D721Med (cell line): ENCODE measurements around the gene PKP4.

Source experiments
- DNase-seq: peaks from one replicate; pipeline ENCODE4 v3.0.0; 2011; ENCODE audit warnings: low spot score; ENCODE audit not compliant: insufficient read length
- FAIRE-seq: peaks from 2 replicates; lab custom pipeline; 2011; peaks lifted over from hg19 to GRCh38; lab: Jason Lieb, UNC
- TF ChIP-seq, protein P1 (sequence below): IDR thresholded peaks from 2 replicates; pipeline ENCODE4 v1.5.1; 2012; ENCODE audit warnings: mild to moderate bottlenecking, control low read depth; ENCODE audit not compliant: insufficient read depth; ENCODE audit errors: missing control alignments

Gene PKP4, protein sequence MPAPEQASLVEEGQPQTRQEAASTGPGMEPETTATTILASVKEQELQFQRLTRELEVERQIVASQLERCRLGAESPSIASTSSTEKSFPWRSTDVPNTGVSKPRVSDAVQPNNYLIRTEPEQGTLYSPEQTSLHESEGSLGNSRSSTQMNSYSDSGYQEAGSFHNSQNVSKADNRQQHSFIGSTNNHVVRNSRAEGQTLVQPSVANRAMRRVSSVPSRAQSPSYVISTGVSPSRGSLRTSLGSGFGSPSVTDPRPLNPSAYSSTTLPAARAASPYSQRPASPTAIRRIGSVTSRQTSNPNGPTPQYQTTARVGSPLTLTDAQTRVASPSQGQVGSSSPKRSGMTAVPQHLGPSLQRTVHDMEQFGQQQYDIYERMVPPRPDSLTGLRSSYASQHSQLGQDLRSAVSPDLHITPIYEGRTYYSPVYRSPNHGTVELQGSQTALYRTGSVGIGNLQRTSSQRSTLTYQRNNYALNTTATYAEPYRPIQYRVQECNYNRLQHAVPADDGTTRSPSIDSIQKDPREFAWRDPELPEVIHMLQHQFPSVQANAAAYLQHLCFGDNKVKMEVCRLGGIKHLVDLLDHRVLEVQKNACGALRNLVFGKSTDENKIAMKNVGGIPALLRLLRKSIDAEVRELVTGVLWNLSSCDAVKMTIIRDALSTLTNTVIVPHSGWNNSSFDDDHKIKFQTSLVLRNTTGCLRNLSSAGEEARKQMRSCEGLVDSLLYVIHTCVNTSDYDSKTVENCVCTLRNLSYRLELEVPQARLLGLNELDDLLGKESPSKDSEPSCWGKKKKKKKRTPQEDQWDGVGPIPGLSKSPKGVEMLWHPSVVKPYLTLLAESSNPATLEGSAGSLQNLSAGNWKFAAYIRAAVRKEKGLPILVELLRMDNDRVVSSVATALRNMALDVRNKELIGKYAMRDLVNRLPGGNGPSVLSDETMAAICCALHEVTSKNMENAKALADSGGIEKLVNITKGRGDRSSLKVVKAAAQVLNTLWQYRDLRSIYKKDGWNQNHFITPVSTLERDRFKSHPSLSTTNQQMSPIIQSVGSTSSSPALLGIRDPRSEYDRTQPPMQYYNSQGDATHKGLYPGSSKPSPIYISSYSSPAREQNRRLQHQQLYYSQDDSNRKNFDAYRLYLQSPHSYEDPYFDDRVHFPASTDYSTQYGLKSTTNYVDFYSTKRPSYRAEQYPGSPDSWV

DNA sequence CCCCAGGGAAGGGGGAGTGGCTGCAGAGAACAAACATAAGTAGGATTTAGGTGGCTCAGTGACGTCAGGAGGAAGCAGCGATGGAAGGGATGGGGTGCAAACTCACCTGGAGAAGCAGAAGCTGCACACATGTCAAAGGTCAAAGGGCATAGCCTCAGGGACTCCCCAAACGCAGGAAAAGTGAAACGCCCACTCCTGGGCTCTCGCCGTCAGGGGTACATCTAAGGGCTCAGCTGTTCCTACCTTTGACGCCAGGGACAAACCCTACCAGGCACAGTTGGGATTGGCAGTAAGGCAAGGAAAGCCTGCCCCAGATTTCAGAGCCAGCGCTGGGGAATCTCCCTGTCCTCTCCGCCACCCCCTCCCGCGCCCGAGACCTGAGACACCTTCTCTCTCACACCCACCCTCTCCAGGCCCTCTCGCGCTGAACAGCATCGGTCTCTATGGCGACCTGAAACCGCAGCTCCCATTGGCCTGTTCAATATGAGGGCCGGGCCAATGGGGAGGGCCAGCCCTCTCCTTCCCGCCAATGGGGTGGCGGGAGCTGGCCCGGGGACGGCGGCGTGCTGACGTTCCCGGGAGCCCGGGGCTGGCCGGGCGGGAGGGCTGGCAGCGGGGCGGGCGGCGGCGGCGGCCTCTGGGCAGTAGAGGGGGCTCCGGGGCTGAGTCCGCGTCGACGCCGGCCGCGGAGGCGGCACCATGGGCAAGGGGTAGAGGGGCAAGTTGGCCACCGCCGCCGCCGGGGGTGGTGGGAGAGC is at the start of gene PKP4, which contains the start of gene CCDC148:
Gene PKP4, plus strand, starts transcription at position 644 of the 758 bp plus-strand sequence. CDS start 76,233 bp downstream, outside the sequence.
Gene CCDC148, minus strand, starts transcription at position 445 of the 758 bp plus-strand sequence. Its CDS starts 314 bp downstream, at position 131.
- TF ChIP-seq, protein P1, sequence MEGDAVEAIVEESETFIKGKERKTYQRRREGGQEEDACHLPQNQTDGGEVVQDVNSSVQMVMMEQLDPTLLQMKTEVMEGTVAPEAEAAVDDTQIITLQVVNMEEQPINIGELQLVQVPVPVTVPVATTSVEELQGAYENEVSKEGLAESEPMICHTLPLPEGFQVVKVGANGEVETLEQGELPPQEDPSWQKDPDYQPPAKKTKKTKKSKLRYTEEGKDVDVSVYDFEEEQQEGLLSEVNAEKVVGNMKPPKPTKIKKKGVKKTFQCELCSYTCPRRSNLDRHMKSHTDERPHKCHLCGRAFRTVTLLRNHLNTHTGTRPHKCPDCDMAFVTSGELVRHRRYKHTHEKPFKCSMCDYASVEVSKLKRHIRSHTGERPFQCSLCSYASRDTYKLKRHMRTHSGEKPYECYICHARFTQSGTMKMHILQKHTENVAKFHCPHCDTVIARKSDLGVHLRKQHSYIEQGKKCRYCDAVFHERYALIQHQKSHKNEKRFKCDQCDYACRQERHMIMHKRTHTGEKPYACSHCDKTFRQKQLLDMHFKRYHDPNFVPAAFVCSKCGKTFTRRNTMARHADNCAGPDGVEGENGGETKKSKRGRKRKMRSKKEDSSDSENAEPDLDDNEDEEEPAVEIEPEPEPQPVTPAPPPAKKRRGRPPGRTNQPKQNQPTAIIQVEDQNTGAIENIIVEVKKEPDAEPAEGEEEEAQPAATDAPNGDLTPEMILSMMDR: no peak
- no peak for FAIRE-seq
- DNase-seq: peak; percentile 36

GRCh38 chr2:158407031-158407430 is 49.7 kb upstream of the PKP4 start:
- no peak for FAIRE-seq
- TF ChIP-seq, protein P1: no peak
- DNase-seq: no peak

GRCh38 chr2:158410132-158410531 is 46.6 kb upstream of the PKP4 start:
- TF ChIP-seq, protein P1: no peak
- DNase-seq: no peak
- no peak for FAIRE-seq

GRCh38 chr2:158411748-158412147 is 45.0 kb upstream of the PKP4 start:
- FAIRE-seq (no peak), DNase-seq (no peak)
- TF ChIP-seq, protein P1: no peak

DNA sequence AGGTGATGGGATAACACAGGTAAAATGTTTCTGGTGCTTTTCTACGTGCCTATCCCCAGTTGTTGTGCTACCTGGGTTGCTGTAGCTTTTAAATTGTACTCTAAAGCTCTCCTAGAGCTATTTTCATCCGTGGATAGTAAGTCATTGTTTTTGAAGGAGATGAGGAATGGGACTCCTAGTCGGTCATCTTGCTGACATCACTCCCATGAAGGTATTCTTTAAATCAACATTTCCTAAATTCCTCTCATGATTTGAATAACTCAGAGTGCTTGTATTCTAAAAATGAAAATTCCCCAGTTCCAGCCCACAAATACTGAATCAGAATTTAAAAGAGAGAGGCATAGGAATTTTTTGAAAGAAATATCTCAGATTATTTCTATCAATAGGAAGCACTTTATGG is 44.5 kb upstream of the PKP4 start:
- FAIRE-seq (no peak), DNase-seq (no peak)
- TF ChIP-seq, protein P1: no peak

GRCh38 chr2:158413581-158413980 is 43.2 kb upstream of the PKP4 start:
- no peak for DNase-seq
- TF ChIP-seq, protein P1: no peak
- no peak for FAIRE-seq
